ENCODE results near the gene LMF1.
A peak's percentile ranks its signal among the peaks of the same experiment; 100 is the strongest.
"Not testable (repeated sequence)": the region's sequence is repeated elsewhere in the genome, so short reads cannot be mapped to it uniquely, and the experiment has no call there.

The LMF1 gene

GRCh38 chr16:970386-970765 is 408 bp downstream of the LMF1 start:
- no peak for DNase-seq

GRCh38 chr16:969508-970385 is 1.0 kb downstream of the LMF1 start:
- peak; percentile 58 for DNase-seq

GRCh38 chr16:968620-969019 is 2.2 kb downstream of the LMF1 start:
- DNase-seq, result peak; percentile 49

- DNase-seq, result no peak
Measured at GRCh38 chr16:967546-968295, 3.1 kb downstream of the LMF1 start.

- no peak for DNase-seq
Measured at GRCh38 chr16:967077-967541, 3.7 kb downstream of the LMF1 start.

- no peak for DNase-seq
Measured at GRCh38 chr16:966505-966904, 4.3 kb downstream of the LMF1 start.

- no peak for DNase-seq
Measured at GRCh38 chr16:966035-966434, 4.7 kb downstream of the LMF1 start.

- no peak for DNase-seq
Measured at GRCh38 chr16:965487-965886, 5.3 kb downstream of the LMF1 start.

- no peak for DNase-seq
Measured at GRCh38 chr16:965036-965395, 5.8 kb downstream of the LMF1 start.

- no peak for DNase-seq
Measured at GRCh38 chr16:964356-965035, 6.3 kb downstream of the LMF1 start.

- DNase-seq, result no peak
Measured at GRCh38 chr16:963913-964312, 6.9 kb downstream of the LMF1 start.

GRCh38 chr16:962901-963814 is 7.6 kb downstream of the LMF1 start:
- no peak for DNase-seq

GRCh38 chr16:962366-962765 is 8.4 kb downstream of the LMF1 start:
- no peak for DNase-seq

- no peak for DNase-seq
Measured at GRCh38 chr16:959232-960040, 11.3 kb downstream of the LMF1 start.

GRCh38 chr16:955766-956165 is 15.0 kb downstream of the LMF1 start:
- DNase-seq, result not testable (repeated sequence)

- DNase-seq, result not testable (repeated sequence)
Measured at GRCh38 chr16:953818-954217, 17.0 kb downstream of the LMF1 start.

- DNase-seq, result no peak
Measured at GRCh38 chr16:952321-952720, 18.5 kb downstream of the LMF1 start.

GRCh38 chr16:951660-952301 is 19.0 kb downstream of the LMF1 start:
- no peak for DNase-seq

- not testable (repeated sequence) for DNase-seq
Measured at GRCh38 chr16:950733-951573, 19.8 kb downstream of the LMF1 start.

- DNase-seq, result not testable (repeated sequence)
Measured at GRCh38 chr16:948767-949166, 22.0 kb downstream of the LMF1 start.
